Nephron (organoid): ENCODE data around the gene EXOC8.

Experiments used
- H3K27ac Mint-ChIP-seq, 3 experiments: 2 replicates each; pipeline ENCODE4 v1.8.0; 2020; ENCODE audit warnings: mixed read lengths in 3 of 3, mild to moderate bottlenecking in 2 of 3, moderate library complexity in 1 of 3
- H3K27me3 Mint-ChIP-seq: 2 replicates; pipeline ENCODE4 v1.8.0; 2021; ENCODE audit warnings: low read depth, mild to moderate bottlenecking, moderate library complexity, mixed read lengths
- H3K36me3 Mint-ChIP-seq: 2 replicates; pipeline ENCODE4 v1.8.0; 2020; ENCODE audit warnings: low read depth, mixed read lengths
- H3K4me1 Mint-ChIP-seq: 2 replicates; pipeline ENCODE4 v1.8.0; 2020; ENCODE audit warnings: mixed read lengths
- H3K4me3 Mint-ChIP-seq, 3 experiments: 2 replicates each; pipeline ENCODE4 v1.8.0; 2020; ENCODE audit warnings: mild to moderate bottlenecking in 3 of 3, mixed read lengths in 3 of 3, moderate library complexity in 2 of 3
- H3K9me3 Mint-ChIP-seq: 2 replicates; pipeline ENCODE4 v1.8.0; 2020; ENCODE audit warnings: mixed read lengths
- CTCF ChIP-seq, 3 experiments: fragments of 200-600 bp; sonication (generic); IDR thresholded peaks; one replicate each; pipeline ENCODE4 v1.5.0; 2021; ENCODE audit warnings: antibody characterized with exemption in 3 of 3; ENCODE audit not compliant: unreplicated experiment in 3 of 3

EXOC8 gene

DNA sequence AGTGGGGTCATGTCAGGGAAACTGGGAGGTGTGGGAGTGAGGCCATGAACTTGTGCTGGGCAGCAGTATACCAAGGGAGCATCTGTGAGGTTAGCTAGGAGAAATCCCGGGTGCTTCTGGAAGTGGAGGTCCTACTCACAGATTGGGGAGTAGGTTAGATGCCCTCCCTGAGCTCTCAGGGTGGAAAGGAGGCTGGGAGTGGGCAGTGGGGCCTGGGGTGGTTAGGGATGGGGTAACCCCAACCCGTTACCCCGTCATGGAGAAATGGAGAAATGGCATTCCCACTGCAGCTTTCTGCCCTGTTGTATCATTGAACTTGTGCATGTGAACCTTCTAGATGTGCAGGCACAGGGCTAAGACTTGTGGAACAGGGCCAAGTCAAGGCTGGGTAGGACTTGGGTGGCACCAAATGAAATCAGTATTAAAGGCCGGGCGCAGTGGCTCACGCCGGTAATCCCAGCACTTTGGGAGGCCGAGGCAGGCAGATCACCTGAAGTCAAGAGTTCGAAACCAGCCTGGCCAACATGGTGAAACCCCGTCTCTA lies 27.2 kb downstream of the EXOC8 start:
- TF ChIP-seq CTCF (IDR thresholded peaks at IDR 0.05; ENCODE audit: unreplicated experiment in 3 of 3) = no peak
- Mint-ChIP-seq H3K27ac (no peak overlapping the region), H3K36me3 (no peaks in the 10 kb centered on the region), H3K27me3 (peaks cover 7% of the 10 kb centered on the region), H3K4me1 (no peaks in the 10 kb centered on the region), H3K4me3 (no peak overlapping the region), H3K9me3 (no peaks in the 10 kb centered on the region)

DNA sequence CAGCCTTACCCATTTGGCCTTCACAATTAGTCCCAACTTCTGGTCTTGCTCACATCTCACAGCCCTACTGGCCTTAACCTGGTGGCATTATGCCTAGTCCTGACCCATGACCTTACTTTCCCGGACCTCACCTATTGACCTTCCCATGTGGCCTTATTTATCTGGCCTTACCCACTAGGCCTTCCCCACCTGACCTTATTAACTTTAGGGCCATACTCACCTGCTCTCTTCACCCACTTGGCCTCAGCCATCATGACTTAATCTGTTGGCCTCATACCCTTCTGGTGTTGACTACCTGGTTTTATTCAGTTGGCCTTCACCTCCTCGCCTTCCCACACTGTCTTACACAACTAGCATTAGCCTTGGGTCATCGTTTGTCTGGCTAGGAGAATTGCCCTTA lies 35.7 kb downstream of the EXOC8 start:
- no peaks in the 10 kb centered on the region for H3K9me3 Mint-ChIP-seq
- TF ChIP-seq CTCF (IDR thresholded peaks at IDR 0.05; ENCODE audit: unreplicated experiment in 3 of 3) = no peak
- H3K4me3 Mint-ChIP-seq = no peak overlapping the region
- H3K27me3 Mint-ChIP-seq = no peaks in the 10 kb centered on the region
- no peaks in the 10 kb centered on the region for H3K36me3 Mint-ChIP-seq
- H3K4me1 Mint-ChIP-seq = no peaks in the 10 kb centered on the region
- H3K27ac Mint-ChIP-seq = no peak overlapping the region

DNA sequence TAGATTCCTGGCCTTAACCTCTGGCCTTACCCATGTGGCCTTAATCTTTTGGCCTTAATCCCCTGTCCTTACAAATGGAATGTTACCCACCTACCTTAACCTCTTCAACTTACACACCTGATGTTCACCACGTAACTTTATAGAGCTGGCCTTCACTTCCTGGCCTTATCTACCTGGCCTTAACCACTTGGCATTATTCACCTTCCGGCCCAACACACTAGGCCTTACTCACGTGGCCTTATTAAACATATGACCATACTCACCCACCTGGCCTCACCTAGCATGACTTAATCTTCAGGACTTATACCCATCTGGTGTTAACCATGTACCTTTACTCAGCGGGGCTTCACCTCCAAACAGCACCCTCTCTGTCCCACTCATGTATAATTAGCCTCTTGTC lies 41.7 kb downstream of the EXOC8 start:
- no peak overlapping the region for H3K4me3 Mint-ChIP-seq

DNA sequence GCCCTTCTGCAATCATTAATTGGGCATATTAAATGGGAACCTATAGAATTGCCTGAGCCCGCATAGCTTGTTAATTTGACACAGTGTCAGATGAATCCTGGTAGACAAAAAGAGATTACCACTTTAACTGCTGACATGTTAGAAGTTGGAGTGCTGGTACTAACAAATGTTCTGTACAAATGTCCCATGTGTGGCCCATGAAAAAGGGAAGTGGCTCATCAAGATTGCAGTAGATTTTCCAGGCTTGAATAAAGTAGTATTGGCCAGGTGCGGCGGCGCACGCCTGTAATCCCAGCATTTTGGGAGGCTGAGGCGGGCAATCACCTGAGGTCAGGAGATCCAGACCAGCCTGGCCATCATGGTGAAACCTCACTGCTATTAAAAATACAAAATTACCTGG lies 51.0 kb downstream of the EXOC8 start:
- H3K4me1 Mint-ChIP-seq = no peaks in the 10 kb centered on the region
- no peak overlapping the region for H3K4me3 Mint-ChIP-seq
- TF ChIP-seq CTCF (IDR thresholded peaks at IDR 0.05; ENCODE audit: unreplicated experiment in 3 of 3) = no peak
- no peaks in the 10 kb centered on the region for H3K36me3 Mint-ChIP-seq
- H3K9me3 Mint-ChIP-seq = no peaks in the 10 kb centered on the region
- no peaks in the 10 kb centered on the region for H3K27me3 Mint-ChIP-seq
- H3K27ac Mint-ChIP-seq = no peak overlapping the region

More for the DNA sequence above, 41.7 kb downstream of the EXOC8 start:
- H3K27ac Mint-ChIP-seq = no peak overlapping the region
- no peaks in the 10 kb centered on the region for H3K36me3 Mint-ChIP-seq
- H3K9me3 Mint-ChIP-seq = no peaks in the 10 kb centered on the region
- TF ChIP-seq CTCF (IDR thresholded peaks at IDR 0.05; ENCODE audit: unreplicated experiment in 3 of 3) = no peak
- H3K27me3 Mint-ChIP-seq = peaks cover 4% of the 10 kb centered on the region
- no peaks in the 10 kb centered on the region for H3K4me1 Mint-ChIP-seq

DNA sequence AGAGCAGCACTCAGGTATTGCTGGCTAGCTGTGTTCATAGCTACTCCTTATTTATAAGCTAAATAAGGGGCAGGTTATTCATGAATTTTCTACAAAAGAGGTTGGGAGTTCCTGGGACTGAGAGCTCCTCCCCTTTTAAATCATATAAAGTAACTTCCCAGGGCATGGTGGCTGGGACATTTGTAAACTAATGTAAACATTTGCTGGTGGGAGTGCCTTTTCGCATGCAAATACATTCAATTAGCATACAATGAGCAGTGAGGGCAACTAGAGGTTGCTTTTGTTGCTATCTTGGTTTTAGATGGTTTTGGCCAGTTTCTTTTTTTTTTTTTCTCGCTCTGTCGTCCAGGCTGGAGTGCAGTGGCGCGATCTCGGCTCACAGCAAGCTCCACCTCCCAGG lies 53.2 kb downstream of the EXOC8 start:
- Mint-ChIP-seq H3K27me3 (no peaks in the 10 kb centered on the region), H3K4me1 (no peaks in the 10 kb centered on the region), H3K27ac (no peak overlapping the region), H3K36me3 (no peaks in the 10 kb centered on the region), H3K4me3 (no peak overlapping the region), H3K9me3 (no peaks in the 10 kb centered on the region)
- no peak for TF ChIP-seq CTCF (IDR thresholded peaks at IDR 0.05; ENCODE audit: unreplicated experiment in 3 of 3)
